Measurements from ENCODE around the gene CETP. TPM values are rescaled to one million over a fixed set of nuclear protein-coding genes. Genes with fewer than 3 reads are reported as not detected.
"Not testable (repeated sequence)": the region's sequence is repeated elsewhere in the genome, so short reads cannot be mapped to it uniquely, and the experiment has no call there.

CETP gene
- total RNA-seq, 4 donors from 2014 or later, result 0.19 to 1.2 (median 0.52) TPM; not detected in 1

GRCh38 chr16:56988948-56989945 is 27.5 kb downstream of the CETP start, which contains the start of gene NLRC5:
Gene NLRC5, plus strand, starts transcription at chr16:56989557. Its CDS starts 31,156 bp downstream, at chr16:57020713.
- H3K9me3 ChIP-seq, result no peaks in the 10 kb centered on the region
- DNase-seq (ENCODE audit: extremely low spot score), result peak; percentile 95
- intact Hi-C loops (cut with DNase I), result no loop called here
- no peak for TF ChIP-seq EP300 (IDR thresholded peaks at IDR 0.05)
- no peak for TF ChIP-seq CTCF (IDR thresholded peaks at IDR 0.05)
- peak; percentile 41 for TF ChIP-seq POLR2A (IDR thresholded peaks at IDR 0.05; ENCODE audit: low read depth)
- TF ChIP-seq POLR2AphosphoS5 (IDR thresholded peaks at IDR 0.05), result peak; percentile 88 to 90
- H3K27me3 ChIP-seq, result no peaks in the 10 kb centered on the region
- WGBS, result 8% methylated on average over 16 of the region's 64 CpGs
- peaks cover 43 to 69% (median 54%) of the 10 kb centered on the region in 4 donors for H3K4me1 ChIP-seq
- H3K36me3 ChIP-seq, result no peaks in the 10 kb centered on the region
- peak within 1 kb of the TSS; percentile 77 to 97 (median 86) for H3K4me3 ChIP-seq
- H3K27ac ChIP-seq (replicated peaks in 1 of 4), result peak within 1 kb of the TSS; percentile 69 to 90 (median 87)

- TF ChIP-seq EP300 (IDR thresholded peaks at IDR 0.05) (no peak), CTCF (IDR thresholded peaks at IDR 0.05) (no peak), POLR2A (IDR thresholded peaks at IDR 0.05; ENCODE audit: low read depth) (no peak), POLR2AphosphoS5 (IDR thresholded peaks at IDR 0.05) (no peak)
- Histone ChIP-seq H3K4me3 (peak overlapping the region; percentile 77 to 97 (median 86)), H3K4me1 (peaks cover 39 to 62% (median 58%) of the 10 kb centered on the region in 4 donors), H3K27me3 (no peaks in the 10 kb centered on the region), H3K9me3 (no peaks in the 10 kb centered on the region), H3K27ac (replicated peaks in 1 of 4) (peak overlapping the region; percentile 69 to 90 (median 87)), H3K36me3 (no peaks in the 10 kb centered on the region)
- WGBS, result 31% methylated on average over 7 of the region's 7 CpGs
- intact Hi-C loops (cut with DNase I), result no loop called here
- DNase-seq (ENCODE audit: extremely low spot score), result no peak
Observed at GRCh38 chr16:56989988-56990387, 28.2 kb downstream of the CETP start.

GRCh38 chr16:56990407-56991286 is 28.9 kb downstream of the CETP start:
- Histone ChIP-seq H3K27me3 (no peaks in the 10 kb centered on the region), H3K4me3 (peak overlapping the region; percentile 77 to 97 (median 86)), H3K4me1 (peaks cover 33 to 59% (median 54%) of the 10 kb centered on the region in 4 donors), H3K27ac (replicated peaks in 1 of 4) (peak overlapping the region in 3 of 4 donors; percentile 87 to 90 (median 87)), H3K36me3 (no peaks in the 10 kb centered on the region), H3K9me3 (no peaks in the 10 kb centered on the region)
- WGBS, result 73% methylated on average over 16 of the region's 16 CpGs
- TF ChIP-seq POLR2AphosphoS5 (IDR thresholded peaks at IDR 0.05) (no peak), POLR2A (IDR thresholded peaks at IDR 0.05; ENCODE audit: low read depth) (no peak), CTCF (IDR thresholded peaks at IDR 0.05) (no peak)
- intact Hi-C loops (cut with DNase I), result no loop called here
- no peak for DNase-seq (ENCODE audit: extremely low spot score)

GRCh38 chr16:56992431-56992830 is 30.7 kb downstream of the CETP start:
- H3K9me3 ChIP-seq; intact Hi-C loops (cut with DNase I); H3K4me3 ChIP-seq; DNase-seq (ENCODE audit: extremely low spot score); H3K36me3 ChIP-seq; H3K27me3 ChIP-seq: not testable (repeated sequence)
- Histone ChIP-seq H3K4me1 (peaks cover 24 to 49% (median 43%) of the 10 kb centered on the region in 4 donors), H3K27ac (replicated peaks in 1 of 4) (peak overlapping the region in 1 of 4 donors; percentile 56)
- 96% methylated on average over 1 of the region's 1 CpG for WGBS
